ENCODE measurements around the gene NDUFA13.

Gene NDUFA13

GRCh38 chr19:19491321-19492025 lies 24.6 kb upstream of the NDUFA13 start:
- Histone ChIP-seq H3K27me3 (no peaks in the 10 kb centered on the region), H3K27ac (no peak overlapping the region), H3K4me3 (ENCODE audit: low read depth in 1 of 2, low read length in 1 of 2) (no peak overlapping the region), H3K4me1 (ENCODE audit: control insufficient read depth in 1 of 2, insufficient read depth in 1 of 2, low read depth in 1 of 2, low read length in 1 of 2) (peaks cover 43% of the 10 kb centered on the region in 2 experiments), H3K36me3 (peaks cover 65% of the 10 kb centered on the region), H3K9me3 (no peaks in the 10 kb centered on the region)
- TF ChIP-seq, protein P1, sequence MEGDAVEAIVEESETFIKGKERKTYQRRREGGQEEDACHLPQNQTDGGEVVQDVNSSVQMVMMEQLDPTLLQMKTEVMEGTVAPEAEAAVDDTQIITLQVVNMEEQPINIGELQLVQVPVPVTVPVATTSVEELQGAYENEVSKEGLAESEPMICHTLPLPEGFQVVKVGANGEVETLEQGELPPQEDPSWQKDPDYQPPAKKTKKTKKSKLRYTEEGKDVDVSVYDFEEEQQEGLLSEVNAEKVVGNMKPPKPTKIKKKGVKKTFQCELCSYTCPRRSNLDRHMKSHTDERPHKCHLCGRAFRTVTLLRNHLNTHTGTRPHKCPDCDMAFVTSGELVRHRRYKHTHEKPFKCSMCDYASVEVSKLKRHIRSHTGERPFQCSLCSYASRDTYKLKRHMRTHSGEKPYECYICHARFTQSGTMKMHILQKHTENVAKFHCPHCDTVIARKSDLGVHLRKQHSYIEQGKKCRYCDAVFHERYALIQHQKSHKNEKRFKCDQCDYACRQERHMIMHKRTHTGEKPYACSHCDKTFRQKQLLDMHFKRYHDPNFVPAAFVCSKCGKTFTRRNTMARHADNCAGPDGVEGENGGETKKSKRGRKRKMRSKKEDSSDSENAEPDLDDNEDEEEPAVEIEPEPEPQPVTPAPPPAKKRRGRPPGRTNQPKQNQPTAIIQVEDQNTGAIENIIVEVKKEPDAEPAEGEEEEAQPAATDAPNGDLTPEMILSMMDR (IDR thresholded peaks at IDR 0.05): no peak

- TF ChIP-seq, protein P1 (IDR thresholded peaks at IDR 0.05): no peak
- Histone ChIP-seq H3K27me3 (no peaks in the 10 kb centered on the region), H3K4me3 (ENCODE audit: low read depth in 1 of 2, low read length in 1 of 2) (no peak overlapping the region), H3K27ac (no peak overlapping the region), H3K36me3 (peaks cover 65% of the 10 kb centered on the region), H3K9me3 (no peaks in the 10 kb centered on the region), H3K4me1 (ENCODE audit: control insufficient read depth in 1 of 2, insufficient read depth in 1 of 2, low read depth in 1 of 2, low read length in 1 of 2) (peaks cover 36 to 37% of the 10 kb centered on the region in 2 experiments)
Observed at GRCh38 chr19:19492026-19492610, 23.9 kb upstream of the NDUFA13 start.

DNA sequence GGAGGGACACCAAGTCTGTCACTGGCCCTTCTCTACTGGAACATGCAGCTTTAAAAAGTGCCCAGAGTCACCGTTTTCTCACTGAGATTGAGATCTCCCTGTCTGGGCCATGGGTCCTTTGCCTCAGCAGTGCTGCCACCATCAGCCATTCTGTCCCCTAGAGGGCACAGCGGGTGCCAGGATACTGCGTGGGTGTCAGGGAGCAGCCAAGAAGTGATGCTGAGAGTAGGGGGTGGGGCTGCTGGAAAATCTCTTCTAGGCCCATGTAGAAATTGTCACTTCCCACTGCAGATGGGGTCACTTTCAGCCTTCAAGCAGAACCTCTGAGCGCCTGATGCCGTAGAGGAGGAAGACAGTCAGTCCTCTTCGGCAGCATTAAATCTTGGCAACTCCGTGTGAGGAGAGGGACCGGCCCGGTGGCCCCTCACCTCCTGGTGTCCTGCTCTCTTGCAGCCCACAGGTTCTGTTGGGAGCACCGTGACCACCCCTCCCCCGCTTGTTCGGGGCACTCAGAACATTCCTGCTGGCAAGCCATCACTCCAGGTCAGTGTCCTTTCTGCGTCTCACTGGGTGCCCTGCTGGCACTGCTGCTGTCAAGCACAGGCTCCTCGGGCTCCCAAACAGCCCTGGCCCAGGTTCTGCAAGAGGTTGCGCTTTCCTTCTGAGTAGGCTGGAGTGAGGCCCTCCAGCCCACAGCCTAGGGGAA lies 22.0 kb upstream of the NDUFA13 start:
- Histone ChIP-seq H3K4me3 (ENCODE audit: low read depth in 1 of 2, low read length in 1 of 2) (no peak overlapping the region), H3K4me1 (ENCODE audit: control insufficient read depth in 1 of 2, insufficient read depth in 1 of 2, low read depth in 1 of 2, low read length in 1 of 2) (peaks cover 18 to 19% of the 10 kb centered on the region in 2 experiments), H3K9me3 (no peaks in the 10 kb centered on the region), H3K27ac (no peak overlapping the region), H3K36me3 (peaks cover 77% of the 10 kb centered on the region), H3K27me3 (no peaks in the 10 kb centered on the region)
- TF ChIP-seq, protein P1 (IDR thresholded peaks at IDR 0.05): no peak

DNA sequence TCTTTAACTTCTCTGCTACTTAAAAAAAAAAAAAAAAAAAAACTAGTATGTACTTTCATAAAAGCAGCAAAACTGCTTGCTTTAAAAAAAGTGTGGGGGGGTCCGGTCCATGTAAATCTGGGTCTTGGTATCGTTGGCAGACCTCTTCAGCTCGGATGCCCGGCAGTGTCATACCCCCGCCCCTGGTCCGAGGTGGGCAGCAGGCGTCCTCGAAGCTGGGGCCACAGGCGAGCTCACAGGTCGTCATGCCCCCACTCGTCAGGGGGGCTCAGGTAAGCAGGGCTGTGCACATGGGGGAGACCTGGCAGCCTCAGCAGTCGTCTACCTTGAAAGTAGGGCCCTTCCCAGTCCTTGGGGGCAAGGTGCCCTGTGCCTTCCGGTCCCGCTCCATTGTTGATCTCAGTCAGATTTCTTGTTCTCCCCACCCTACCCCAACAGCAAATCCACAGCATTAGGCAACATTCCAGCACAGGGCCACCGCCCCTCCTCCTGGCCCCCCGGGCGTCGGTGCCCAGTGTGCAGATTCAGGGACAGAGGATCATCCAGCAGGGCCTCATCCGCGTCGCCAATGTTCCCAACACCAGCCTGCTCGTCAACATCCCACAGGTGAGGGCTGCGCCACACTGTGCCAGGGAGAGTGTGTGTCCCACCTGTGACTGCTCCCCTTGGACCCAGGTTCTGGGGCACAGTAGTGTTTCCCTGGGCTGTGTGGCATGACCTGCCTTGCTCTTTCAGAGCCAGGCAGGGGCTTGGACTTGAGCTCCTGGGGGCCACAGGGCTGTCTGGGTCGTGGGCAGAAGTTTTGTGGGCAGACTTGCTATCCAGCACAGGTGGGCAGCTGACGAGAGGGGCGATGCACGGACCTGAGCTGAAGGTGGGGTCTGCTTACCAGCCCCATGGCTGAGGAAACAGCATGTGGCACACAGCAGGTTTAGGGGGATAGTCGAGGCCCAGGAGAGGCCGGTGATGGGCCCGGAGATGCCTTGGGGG lies 20.1 kb upstream of the NDUFA13 start:
- H3K27ac ChIP-seq: no peak overlapping the region
- H3K9me3 ChIP-seq: no peaks in the 10 kb centered on the region
- no peaks in the 10 kb centered on the region for H3K27me3 ChIP-seq
- TF ChIP-seq, protein P1 (IDR thresholded peaks at IDR 0.05): no peak
- H3K4me1 ChIP-seq (ENCODE audit: control insufficient read depth in 1 of 2, insufficient read depth in 1 of 2, low read depth in 1 of 2, low read length in 1 of 2): no peaks in the 10 kb centered on the region
- H3K4me3 ChIP-seq (ENCODE audit: low read depth in 1 of 2, low read length in 1 of 2): no peak overlapping the region
- H3K36me3 ChIP-seq: peaks cover 92% of the 10 kb centered on the region

All from neutrophil (primary cell).